Chondrocyte (in vitro differentiated cells): ENCODE data around the gene OSBPL2. TPM values are rescaled to one million over a fixed set of nuclear protein-coding genes. Genes with fewer than 3 reads are reported as not detected.

Source experiments
- DNase-seq: peaks from one replicate; pipeline ENCODE4 v3.0.0; 2021; ENCODE audit warnings: mixed read lengths, low spot score
- H3K27ac Mint-ChIP-seq: one replicate; pipeline ENCODE4 v1.8.0; 2021; ENCODE audit warnings: mild to moderate bottlenecking, moderate library complexity, mixed read lengths; ENCODE audit not compliant: unreplicated experiment
- H3K27me3 Mint-ChIP-seq: 2 replicates; pipeline ENCODE4 v1.8.0; 2021; ENCODE audit warnings: low read depth, mixed read lengths
- H3K36me3 Mint-ChIP-seq: 2 replicates; pipeline ENCODE4 v1.8.0; 2021; ENCODE audit warnings: low read depth, mixed read lengths
- H3K4me1 Mint-ChIP-seq: 2 replicates; pipeline ENCODE4 v1.8.0; 2021; ENCODE audit warnings: low read depth, mild to moderate bottlenecking, mixed read lengths
- H3K4me3 Mint-ChIP-seq: one replicate; pipeline ENCODE4 v1.8.0; 2021; ENCODE audit warnings: mild to moderate bottlenecking, moderate library complexity, mixed read lengths; ENCODE audit not compliant: unreplicated experiment
- H3K9me3 Mint-ChIP-seq: 2 replicates; pipeline ENCODE4 v1.8.0; 2021; ENCODE audit warnings: low read depth, mixed read lengths
- total RNA-seq: library from RNA; stranded (reverse); gene quantifications from 3 replicates; pipeline ENCODE4 v1.2.1, GENCODE V29; 2021
- TF ChIP-seq, protein P1 (sequence below): fragments of 200-600 bp; sonication (generic); IDR thresholded peaks from 2 replicates; pipeline ENCODE4 v1.5.0; 2021; ENCODE audit warnings: antibody characterized with exemption, mild to moderate bottlenecking, moderate library complexity

OSBPL2 gene
- total RNA-seq, 1 donor from 2014 or later: 48.3 TPM

GRCh38 chr20:62243106-62243505 lies 4.8 kb downstream of the OSBPL2 start:
- Mint-ChIP-seq H3K9me3 (no peaks in the 10 kb centered on the region), H3K27me3 (no peaks in the 10 kb centered on the region), H3K4me3 (no peak overlapping the region), H3K36me3 (peaks cover 3% of the 10 kb centered on the region), H3K4me1 (peaks cover 31% of the 10 kb centered on the region), H3K27ac (peak overlapping the region; percentile 41)
- TF ChIP-seq, protein P1, sequence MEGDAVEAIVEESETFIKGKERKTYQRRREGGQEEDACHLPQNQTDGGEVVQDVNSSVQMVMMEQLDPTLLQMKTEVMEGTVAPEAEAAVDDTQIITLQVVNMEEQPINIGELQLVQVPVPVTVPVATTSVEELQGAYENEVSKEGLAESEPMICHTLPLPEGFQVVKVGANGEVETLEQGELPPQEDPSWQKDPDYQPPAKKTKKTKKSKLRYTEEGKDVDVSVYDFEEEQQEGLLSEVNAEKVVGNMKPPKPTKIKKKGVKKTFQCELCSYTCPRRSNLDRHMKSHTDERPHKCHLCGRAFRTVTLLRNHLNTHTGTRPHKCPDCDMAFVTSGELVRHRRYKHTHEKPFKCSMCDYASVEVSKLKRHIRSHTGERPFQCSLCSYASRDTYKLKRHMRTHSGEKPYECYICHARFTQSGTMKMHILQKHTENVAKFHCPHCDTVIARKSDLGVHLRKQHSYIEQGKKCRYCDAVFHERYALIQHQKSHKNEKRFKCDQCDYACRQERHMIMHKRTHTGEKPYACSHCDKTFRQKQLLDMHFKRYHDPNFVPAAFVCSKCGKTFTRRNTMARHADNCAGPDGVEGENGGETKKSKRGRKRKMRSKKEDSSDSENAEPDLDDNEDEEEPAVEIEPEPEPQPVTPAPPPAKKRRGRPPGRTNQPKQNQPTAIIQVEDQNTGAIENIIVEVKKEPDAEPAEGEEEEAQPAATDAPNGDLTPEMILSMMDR: no peak
- DNase-seq: no peak

DNA sequence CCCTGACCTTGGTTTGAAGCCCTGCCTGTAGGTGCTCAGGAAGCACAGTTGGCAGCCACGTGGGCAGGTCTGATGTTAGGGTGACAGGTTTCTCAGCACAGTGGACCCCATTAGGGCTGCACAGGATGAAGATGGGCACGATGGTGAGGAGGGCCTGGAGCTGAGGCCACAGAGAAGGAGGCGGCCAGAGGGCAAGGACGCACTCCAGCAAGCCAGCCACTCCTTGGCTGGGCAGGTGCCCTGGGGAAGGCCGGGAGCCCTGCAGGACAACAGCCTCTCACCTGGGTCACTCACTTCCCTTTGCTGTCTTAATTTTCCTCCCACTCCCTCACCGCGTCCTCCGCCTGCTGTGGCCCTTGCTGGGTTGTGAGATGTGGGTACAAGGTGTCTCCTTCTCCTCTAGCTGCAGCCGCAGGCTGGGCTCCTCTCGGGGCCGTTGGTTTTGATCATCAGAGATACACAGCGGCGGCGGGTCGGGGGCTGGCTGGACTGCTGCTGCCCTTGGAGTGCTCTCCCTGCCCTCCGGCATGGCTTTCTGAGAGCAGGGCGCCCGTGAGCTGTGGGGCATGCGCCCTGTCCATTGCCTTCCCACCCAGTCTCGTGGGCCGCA lies 5.7 kb downstream of the OSBPL2 start:
- Mint-ChIP-seq H3K4me3 (no peak overlapping the region), H3K4me1 (peaks cover 31% of the 10 kb centered on the region), H3K27ac (no peak overlapping the region), H3K27me3 (no peaks in the 10 kb centered on the region), H3K36me3 (peaks cover 3% of the 10 kb centered on the region), H3K9me3 (no peaks in the 10 kb centered on the region)
- no peak for DNase-seq
- TF ChIP-seq, protein P1: no peak

GRCh38 chr20:62244644-62245108 lies 6.4 kb downstream of the OSBPL2 start:
- Mint-ChIP-seq H3K4me3 (no peak overlapping the region), H3K4me1 (peaks cover 24% of the 10 kb centered on the region), H3K36me3 (peaks cover 3% of the 10 kb centered on the region), H3K27ac (no peak overlapping the region), H3K27me3 (no peaks in the 10 kb centered on the region), H3K9me3 (no peaks in the 10 kb centered on the region)
- no peak for DNase-seq
- TF ChIP-seq, protein P1: no peak

DNA sequence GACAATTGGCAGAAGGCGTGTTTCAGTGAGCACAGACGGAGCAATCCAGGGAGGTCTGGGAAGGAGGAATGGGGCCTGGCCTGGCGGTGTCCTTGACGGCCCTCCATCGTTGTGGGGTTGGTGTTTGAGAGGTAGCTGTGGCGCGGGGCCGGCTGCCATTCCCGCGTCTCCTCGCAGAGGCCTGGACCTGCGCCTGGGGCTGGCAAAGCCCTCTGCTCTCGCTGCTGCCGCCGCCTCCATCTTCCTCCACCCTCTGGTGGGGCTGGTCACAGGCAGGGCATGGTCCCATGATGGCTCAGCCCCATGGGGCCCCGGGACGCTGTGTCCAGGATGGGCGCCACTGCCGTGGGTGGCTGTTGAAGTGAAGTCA lies 7.6 kb downstream of the OSBPL2 start:
- DNase-seq: no peak
- TF ChIP-seq, protein P1: no peak
- Mint-ChIP-seq H3K27me3 (no peaks in the 10 kb centered on the region), H3K36me3 (peaks cover 3% of the 10 kb centered on the region), H3K4me1 (peaks cover 13% of the 10 kb centered on the region), H3K4me3 (no peak overlapping the region), H3K9me3 (no peaks in the 10 kb centered on the region), H3K27ac (no peak overlapping the region)

- Mint-ChIP-seq H3K36me3 (peaks cover 3% of the 10 kb centered on the region), H3K4me1 (peaks cover 12% of the 10 kb centered on the region), H3K4me3 (no peak overlapping the region), H3K27ac (no peak overlapping the region), H3K27me3 (no peaks in the 10 kb centered on the region), H3K9me3 (no peaks in the 10 kb centered on the region)
- DNase-seq: no peak
- TF ChIP-seq, protein P1: no peak
Measured at GRCh38 chr20:62246431-62246830, 8.1 kb downstream of the OSBPL2 start.
